DND-41 (cell line): ENCODE measurements around the gene TXNDC15.

Experiments used
- EZH2 ChIP-seq: IDR thresholded peaks from 3 replicates; pipeline ENCODE4 v1.6.1; 2012; ENCODE audit warnings: borderline replicate concordance, low read depth, mild to moderate bottlenecking, moderate library complexity, low read length, inconsistent platforms; ENCODE audit not compliant: severe bottlenecking
- TF ChIP-seq, protein P1 (sequence below): IDR thresholded peaks from 2 replicates; pipeline ENCODE4 v1.5.1; 2012; ENCODE audit warnings: borderline replicate concordance, low read length, moderate library complexity, mild to moderate bottlenecking; ENCODE audit not compliant: poor library complexity, severe bottlenecking; ENCODE audit errors: extremely low read depth

DNA sequence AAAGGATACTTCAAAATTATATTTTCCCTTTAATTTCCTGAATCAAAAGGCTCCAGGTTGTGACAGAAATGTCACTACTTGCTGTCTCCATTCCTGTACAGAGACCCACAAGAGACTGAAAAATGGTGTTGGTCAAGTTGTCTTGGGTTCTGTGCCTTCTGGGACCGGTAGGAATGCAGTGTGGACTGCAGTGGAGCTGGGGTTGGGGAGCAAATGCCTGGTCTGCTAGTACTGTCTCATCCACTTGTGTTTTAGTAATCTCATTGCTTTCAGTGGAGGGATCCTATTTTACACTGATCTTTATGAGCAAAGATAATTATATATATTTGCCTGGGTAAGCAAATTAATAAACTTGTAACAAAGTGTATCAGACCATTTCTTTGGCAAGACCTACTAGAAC, 69.4 kb downstream of the TXNDC15 start:
- no peak for TF ChIP-seq EZH2
- TF ChIP-seq, protein P1, sequence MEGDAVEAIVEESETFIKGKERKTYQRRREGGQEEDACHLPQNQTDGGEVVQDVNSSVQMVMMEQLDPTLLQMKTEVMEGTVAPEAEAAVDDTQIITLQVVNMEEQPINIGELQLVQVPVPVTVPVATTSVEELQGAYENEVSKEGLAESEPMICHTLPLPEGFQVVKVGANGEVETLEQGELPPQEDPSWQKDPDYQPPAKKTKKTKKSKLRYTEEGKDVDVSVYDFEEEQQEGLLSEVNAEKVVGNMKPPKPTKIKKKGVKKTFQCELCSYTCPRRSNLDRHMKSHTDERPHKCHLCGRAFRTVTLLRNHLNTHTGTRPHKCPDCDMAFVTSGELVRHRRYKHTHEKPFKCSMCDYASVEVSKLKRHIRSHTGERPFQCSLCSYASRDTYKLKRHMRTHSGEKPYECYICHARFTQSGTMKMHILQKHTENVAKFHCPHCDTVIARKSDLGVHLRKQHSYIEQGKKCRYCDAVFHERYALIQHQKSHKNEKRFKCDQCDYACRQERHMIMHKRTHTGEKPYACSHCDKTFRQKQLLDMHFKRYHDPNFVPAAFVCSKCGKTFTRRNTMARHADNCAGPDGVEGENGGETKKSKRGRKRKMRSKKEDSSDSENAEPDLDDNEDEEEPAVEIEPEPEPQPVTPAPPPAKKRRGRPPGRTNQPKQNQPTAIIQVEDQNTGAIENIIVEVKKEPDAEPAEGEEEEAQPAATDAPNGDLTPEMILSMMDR = no peak
